ENCODE results near the gene PCDH7.
A peak's percentile ranks its signal among the peaks of the same experiment; 100 is the strongest.

PCDH7 gene

DNA sequence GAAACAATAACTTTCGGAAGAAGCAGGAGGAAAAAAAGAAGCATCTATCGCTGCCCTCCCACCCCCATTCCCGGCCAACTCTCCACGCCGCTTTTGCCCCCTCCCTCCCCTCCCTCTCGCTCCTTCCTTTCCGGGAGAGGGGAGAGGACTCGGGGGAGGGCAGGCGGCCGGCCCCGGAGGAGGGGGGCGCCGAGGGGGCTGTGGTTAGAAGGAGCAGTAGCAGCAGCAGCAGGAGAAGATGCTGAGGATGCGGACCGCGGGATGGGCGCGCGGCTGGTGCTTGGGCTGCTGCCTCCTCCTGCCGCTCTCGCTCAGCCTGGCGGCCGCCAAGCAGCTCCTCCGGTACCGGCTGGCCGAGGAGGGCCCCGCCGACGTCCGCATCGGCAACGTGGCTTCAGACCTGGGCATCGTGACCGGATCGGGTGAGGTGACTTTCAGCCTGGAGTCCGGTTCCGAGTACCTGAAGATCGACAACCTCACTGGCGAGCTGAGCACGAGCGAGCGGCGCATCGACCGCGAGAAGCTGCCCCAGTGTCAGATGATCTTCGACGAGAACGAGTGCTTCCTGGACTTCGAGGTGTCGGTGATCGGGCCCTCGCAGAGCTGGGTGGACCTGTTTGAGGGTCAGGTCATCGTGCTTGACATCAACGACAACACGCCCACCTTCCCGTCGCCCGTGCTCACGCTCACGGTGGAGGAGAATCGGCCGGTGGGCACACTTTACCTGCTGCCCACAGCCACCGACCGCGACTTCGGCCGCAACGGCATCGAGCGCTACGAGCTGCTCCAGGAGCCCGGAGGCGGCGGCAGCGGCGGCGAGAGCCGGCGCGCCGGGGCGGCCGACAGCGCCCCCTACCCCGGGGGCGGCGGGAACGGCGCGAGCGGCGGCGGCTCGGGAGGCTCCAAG, 1.3 kb downstream of the PCDH7 start:
- H3K4me3 Mint-ChIP-seq, result peak overlapping the region; percentile 6 to 62
- H3K9me3 Mint-ChIP-seq, result peaks cover 0 to 2% of the 10 kb centered on the region in 2 donors
- no peak overlapping the region for H3K27ac Mint-ChIP-seq
- DNase-seq (no peak), ATAC-seq (replicated peaks) (no peak)
- H3K4me1 Mint-ChIP-seq (ENCODE audit: low read depth in 2 of 2), result peaks cover 6 to 9% of the 10 kb centered on the region in 2 donors
- H3K36me3 Mint-ChIP-seq (ENCODE audit: insufficient read depth), result peaks cover 3% of the 10 kb centered on the region
- H3K27me3 Mint-ChIP-seq, result peaks cover 27 to 54% of the 10 kb centered on the region in 2 donors

DNA sequence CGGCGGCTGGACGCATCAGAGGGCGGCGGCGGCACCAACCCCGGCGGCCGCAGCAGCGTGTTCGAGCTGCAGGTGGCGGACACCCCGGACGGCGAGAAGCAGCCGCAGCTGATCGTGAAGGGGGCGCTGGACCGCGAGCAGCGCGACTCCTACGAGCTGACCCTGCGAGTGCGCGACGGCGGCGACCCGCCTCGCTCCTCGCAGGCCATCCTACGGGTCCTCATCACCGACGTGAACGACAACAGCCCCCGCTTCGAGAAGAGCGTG, 1.9 kb downstream of the PCDH7 start:
- H3K27me3 Mint-ChIP-seq, result peaks cover 27 to 53% of the 10 kb centered on the region in 2 donors
- no peak for ATAC-seq (replicated peaks)
- peaks cover 5 to 9% of the 10 kb centered on the region in 2 donors for H3K4me1 Mint-ChIP-seq (ENCODE audit: low read depth in 2 of 2)
- H3K4me3 Mint-ChIP-seq, result no peak overlapping the region
- peaks cover 0 to 2% of the 10 kb centered on the region in 2 donors for H3K9me3 Mint-ChIP-seq
- H3K27ac Mint-ChIP-seq, result no peak overlapping the region
- H3K36me3 Mint-ChIP-seq (ENCODE audit: insufficient read depth), result peaks cover 3% of the 10 kb centered on the region
- no peak for DNase-seq

DNA sequence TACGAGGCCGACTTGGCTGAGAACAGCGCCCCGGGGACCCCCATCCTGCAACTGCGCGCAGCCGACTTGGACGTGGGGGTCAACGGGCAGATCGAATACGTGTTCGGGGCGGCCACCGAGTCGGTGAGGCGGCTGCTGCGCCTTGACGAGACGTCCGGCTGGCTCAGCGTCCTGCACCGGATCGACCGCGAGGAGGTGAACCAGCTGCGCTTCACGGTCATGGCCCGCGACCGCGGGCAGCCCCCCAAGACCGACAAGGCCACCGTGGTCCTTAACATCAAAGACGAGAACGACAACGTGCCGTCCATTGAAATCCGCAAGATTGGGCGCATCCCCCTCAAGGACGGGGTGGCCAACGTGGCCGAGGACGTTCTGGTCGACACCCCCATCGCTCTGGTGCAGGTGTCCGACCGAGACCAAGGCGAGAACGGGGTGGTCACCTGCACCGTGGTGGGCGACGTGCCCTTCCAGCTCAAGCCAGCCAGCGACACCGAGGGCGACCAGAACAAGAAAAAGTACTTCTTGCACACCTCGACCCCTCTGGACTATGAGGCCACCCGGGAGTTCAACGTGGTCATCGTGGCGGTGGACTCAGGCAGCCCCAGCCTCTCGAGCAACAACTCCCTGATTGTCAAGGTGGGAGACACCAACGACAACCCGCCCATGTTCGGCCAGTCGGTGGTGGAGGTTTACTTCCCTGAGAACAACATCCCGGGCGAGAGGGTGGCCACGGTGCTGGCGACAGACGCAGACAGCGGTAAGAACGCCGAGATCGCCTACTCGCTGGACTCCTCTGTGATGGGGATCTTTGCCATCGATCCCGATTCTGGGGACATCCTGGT, 2.4 kb downstream of the PCDH7 start:
- no peak overlapping the region for H3K27ac Mint-ChIP-seq
- peaks cover 22 to 47% of the 10 kb centered on the region in 2 donors for H3K27me3 Mint-ChIP-seq
- H3K9me3 Mint-ChIP-seq, result peaks cover 0 to under 1% of the 10 kb centered on the region in 2 donors
- peaks cover 3% of the 10 kb centered on the region for H3K36me3 Mint-ChIP-seq (ENCODE audit: insufficient read depth)
- no peak for DNase-seq
- ATAC-seq (replicated peaks), result no peak
- peaks cover 5% of the 10 kb centered on the region in 2 donors for H3K4me1 Mint-ChIP-seq (ENCODE audit: low read depth in 2 of 2)
- no peak overlapping the region for H3K4me3 Mint-ChIP-seq

DNA sequence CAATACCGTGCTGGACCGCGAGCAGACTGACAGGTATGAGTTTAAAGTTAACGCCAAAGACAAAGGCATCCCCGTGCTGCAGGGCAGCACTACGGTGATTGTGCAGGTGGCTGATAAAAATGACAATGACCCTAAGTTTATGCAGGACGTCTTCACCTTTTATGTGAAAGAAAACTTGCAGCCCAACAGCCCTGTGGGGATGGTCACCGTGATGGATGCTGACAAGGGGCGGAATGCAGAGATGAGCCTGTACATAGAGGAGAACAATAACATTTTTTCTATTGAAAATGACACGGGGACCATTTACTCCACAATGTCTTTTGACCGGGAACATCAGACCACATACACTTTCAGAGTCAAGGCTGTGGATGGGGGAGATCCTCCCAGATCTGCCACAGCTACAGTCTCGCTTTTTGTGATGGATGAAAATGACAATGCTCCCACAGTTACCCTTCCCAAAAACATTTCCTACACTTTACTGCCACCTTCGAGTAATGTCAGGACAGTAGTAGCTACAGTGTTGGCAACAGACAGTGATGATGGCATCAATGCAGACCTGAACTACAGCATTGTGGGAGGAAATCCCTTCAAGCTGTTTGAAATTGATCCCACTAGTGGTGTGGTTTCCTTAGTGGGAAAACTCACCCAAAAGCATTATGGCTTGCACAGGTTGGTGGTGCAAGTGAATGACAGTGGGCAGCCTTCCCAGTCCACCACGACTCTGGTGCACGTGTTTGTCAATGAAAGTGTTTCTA, 3.2 kb downstream of the PCDH7 start:
- peaks cover 3% of the 10 kb centered on the region for H3K36me3 Mint-ChIP-seq (ENCODE audit: insufficient read depth)
- no peak overlapping the region for H3K27ac Mint-ChIP-seq
- ATAC-seq (replicated peaks), result no peak
- DNase-seq, result no peak
- peaks cover 5% of the 10 kb centered on the region in 2 donors for H3K4me1 Mint-ChIP-seq (ENCODE audit: low read depth in 2 of 2)
- H3K4me3 Mint-ChIP-seq, result no peak overlapping the region
- H3K9me3 Mint-ChIP-seq, result no peaks in the 10 kb centered on the region
- H3K27me3 Mint-ChIP-seq, result peaks cover 17 to 39% of the 10 kb centered on the region in 2 donors

DNA sequence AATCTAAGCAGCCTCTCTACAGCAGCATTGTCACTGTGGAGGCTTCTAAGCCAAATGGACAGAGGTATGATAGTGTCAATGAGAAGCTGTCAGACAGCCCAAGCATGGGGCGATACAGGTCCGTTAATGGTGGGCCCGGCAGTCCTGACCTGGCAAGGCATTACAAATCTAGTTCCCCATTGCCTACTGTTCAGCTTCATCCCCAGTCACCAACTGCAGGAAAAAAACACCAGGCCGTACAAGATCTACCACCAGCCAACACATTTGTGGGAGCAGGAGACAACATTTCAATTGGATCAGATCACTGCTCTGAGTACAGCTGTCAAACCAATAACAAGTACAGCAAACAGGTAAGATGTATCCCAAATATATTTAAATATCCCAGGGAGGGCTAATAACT, 4.1 kb downstream of the PCDH7 start:
- no peak overlapping the region for H3K27ac Mint-ChIP-seq
- ATAC-seq (replicated peaks) (no peak), DNase-seq (no peak)
- peaks cover 0 to 3% of the 10 kb centered on the region in 2 donors for H3K4me1 Mint-ChIP-seq (ENCODE audit: low read depth in 2 of 2)
- peaks cover 3% of the 10 kb centered on the region for H3K36me3 Mint-ChIP-seq (ENCODE audit: insufficient read depth)
- peaks cover 8 to 30% of the 10 kb centered on the region in 2 donors for H3K27me3 Mint-ChIP-seq
- no peak overlapping the region for H3K4me3 Mint-ChIP-seq
- no peaks in the 10 kb centered on the region for H3K9me3 Mint-ChIP-seq

DNA sequence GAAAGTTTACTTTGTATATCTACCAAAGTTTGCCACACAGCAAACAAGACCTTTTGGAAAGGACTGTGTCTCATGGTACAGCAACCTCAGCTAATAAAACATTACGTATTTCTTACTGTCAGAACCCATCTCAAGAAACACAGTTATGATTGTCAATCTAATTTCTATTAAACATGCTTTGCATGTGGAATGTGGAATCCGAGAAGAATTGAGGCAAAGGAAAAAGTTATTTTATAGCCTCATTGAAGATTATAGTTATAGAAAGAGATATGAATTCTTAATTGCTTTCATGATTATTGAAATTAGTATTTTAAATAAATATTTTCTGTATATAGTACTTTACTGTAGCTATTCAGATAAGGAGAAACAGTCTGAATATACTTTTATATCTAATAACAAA, 5.4 kb downstream of the PCDH7 start:
- DNase-seq (no peak), ATAC-seq (replicated peaks) (no peak)
- peaks cover 0 to 2% of the 10 kb centered on the region in 2 donors for H3K4me1 Mint-ChIP-seq (ENCODE audit: low read depth in 2 of 2)

DNA sequence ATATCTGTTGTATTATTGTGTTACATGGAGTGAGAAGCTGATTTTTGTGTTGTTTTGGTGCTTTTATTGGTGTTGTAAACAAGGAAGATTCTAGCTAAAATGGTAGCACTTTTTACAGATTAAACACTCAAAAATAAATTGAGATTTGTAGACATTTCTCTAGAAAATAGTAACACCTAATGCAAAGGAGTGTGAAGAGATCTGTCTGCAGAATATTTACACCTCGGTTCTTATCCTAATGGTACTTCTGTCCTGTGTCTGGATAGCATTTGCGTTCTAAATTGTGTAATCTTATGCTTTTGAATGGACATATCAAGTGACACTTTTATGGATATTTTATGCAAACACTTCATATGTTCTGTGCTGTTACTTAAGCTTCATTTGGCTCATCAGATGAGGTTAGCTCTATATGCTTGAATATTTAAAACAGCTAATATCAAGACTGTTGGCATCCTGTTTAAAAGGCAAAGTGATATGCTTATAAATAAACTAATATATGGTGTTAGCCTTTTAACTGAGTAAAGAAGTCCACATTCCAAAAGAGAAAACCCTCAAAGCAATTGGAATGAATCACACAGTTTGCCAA, 6.0 kb downstream of the PCDH7 start:
- no peaks in the 10 kb centered on the region for H3K36me3 Mint-ChIP-seq (ENCODE audit: insufficient read depth)
- H3K27me3 Mint-ChIP-seq, result peaks cover 0 to 12% of the 10 kb centered on the region in 2 donors
- no peaks in the 10 kb centered on the region for H3K9me3 Mint-ChIP-seq
- no peak for DNase-seq
- H3K4me1 Mint-ChIP-seq (ENCODE audit: low read depth in 2 of 2), result no peaks in the 10 kb centered on the region
- ATAC-seq (replicated peaks), result no peak
- no peak overlapping the region for H3K4me3 Mint-ChIP-seq
- H3K27ac Mint-ChIP-seq, result no peak overlapping the region

More for the DNA sequence above, 5.4 kb downstream of the PCDH7 start:
- Mint-ChIP-seq H3K9me3 (no peaks in the 10 kb centered on the region), H3K27me3 (peaks cover 5 to 17% of the 10 kb centered on the region in 2 donors), H3K4me3 (no peak overlapping the region), H3K27ac (no peak overlapping the region), H3K36me3 (ENCODE audit: insufficient read depth) (peaks cover 3% of the 10 kb centered on the region)

DNA sequence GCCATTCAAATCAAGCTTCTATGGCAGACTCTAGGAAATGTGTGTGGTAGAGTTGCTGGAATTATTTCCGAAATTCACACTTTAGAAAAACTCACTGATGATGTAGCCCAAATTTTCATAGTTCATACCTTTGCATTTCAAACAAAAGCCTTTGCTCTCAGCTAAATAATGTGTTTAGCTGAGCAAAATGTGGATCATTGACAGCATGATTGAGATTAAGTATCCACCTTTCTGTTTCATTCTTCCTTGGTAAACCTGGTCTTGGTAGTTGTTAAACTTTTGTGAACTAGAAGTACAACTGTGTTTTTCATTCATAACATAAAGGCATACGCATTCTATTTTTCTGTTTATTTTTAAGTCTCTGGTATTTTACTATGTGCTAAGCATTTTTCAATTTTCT, 7.2 kb downstream of the PCDH7 start:
- ATAC-seq (replicated peaks) (no peak), DNase-seq (no peak)
- Mint-ChIP-seq H3K36me3 (ENCODE audit: insufficient read depth) (no peaks in the 10 kb centered on the region), H3K4me3 (no peak overlapping the region), H3K27me3 (peaks cover 0 to 12% of the 10 kb centered on the region in 2 donors), H3K27ac (no peak overlapping the region), H3K4me1 (ENCODE audit: low read depth in 2 of 2) (no peaks in the 10 kb centered on the region), H3K9me3 (no peaks in the 10 kb centered on the region)

DNA sequence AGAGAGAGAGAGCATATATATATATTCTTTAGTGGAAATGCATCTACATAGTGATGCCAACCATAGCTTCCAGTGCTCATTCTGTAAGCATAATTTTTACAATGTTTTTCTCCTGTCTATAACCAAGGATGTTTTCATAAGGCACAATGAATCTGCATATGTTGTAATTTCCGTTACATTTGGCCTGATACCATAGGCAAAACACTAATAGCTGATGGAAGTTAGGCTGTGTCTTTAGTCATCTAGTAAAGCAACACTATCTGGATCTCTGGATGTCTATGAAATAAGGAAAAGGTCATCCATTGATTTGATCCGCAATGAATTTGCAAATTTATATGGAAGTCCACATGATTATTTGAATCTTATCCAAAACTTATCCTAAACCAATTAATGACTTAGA, 8.1 kb downstream of the PCDH7 start:
- DNase-seq (no peak), ATAC-seq (replicated peaks) (no peak)
- peaks cover 0 to 7% of the 10 kb centered on the region in 2 donors for H3K27me3 Mint-ChIP-seq
- H3K9me3 Mint-ChIP-seq, result no peaks in the 10 kb centered on the region
- H3K36me3 Mint-ChIP-seq (ENCODE audit: insufficient read depth), result no peaks in the 10 kb centered on the region
- H3K4me1 Mint-ChIP-seq (ENCODE audit: low read depth in 2 of 2), result no peaks in the 10 kb centered on the region
- H3K27ac Mint-ChIP-seq, result no peak overlapping the region
- no peak overlapping the region for H3K4me3 Mint-ChIP-seq

DNA sequence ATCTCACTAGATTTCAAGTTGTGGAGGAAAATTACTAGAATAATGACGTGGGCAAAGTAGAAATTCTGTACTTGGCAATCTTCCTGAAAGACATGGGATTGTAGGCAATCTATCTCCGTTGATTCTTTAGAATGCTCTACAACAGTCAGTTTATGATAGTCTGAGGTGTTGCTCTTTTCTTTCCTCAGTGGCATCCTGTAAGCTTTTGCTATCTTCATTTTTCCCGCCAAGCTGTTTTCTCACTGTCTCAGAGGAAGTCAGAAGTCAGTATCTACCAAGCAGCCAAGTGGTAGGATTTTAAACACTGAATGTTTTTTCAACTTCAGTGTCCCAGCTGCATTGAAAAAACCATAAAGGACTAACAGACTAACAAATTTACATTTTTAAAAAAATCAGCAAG, 23.7 kb downstream of the PCDH7 start:
- DNase-seq (no peak), ATAC-seq (replicated peaks) (no peak)
- Mint-ChIP-seq H3K27ac (no peak overlapping the region), H3K4me1 (ENCODE audit: low read depth in 2 of 2) (no peaks in the 10 kb centered on the region), H3K9me3 (peaks cover 0 to 7% of the 10 kb centered on the region in 2 donors), H3K4me3 (no peak overlapping the region), H3K27me3 (no peaks in the 10 kb centered on the region), H3K36me3 (ENCODE audit: insufficient read depth) (no peaks in the 10 kb centered on the region)

DNA sequence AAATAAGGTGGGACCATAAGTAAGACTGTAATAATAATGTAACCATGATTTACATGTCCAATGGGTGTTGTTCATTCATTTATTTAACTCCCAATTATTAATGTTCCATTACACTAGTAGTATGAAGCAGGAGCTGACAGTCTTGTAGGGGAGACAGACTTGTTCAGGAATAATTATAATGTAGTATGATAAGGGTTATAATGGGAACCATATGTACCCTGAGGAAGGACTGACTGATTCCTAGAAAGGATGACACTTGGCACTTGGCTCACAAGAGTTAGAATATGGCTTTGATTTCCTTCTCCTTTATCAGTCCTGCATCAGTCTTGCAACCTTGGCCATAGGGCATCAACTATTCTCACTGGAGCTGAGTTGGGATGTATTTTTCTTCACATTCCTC, 24.2 kb downstream of the PCDH7 start:
- Mint-ChIP-seq H3K4me1 (ENCODE audit: low read depth in 2 of 2) (no peaks in the 10 kb centered on the region), H3K36me3 (ENCODE audit: insufficient read depth) (no peaks in the 10 kb centered on the region), H3K9me3 (peaks cover 0 to 7% of the 10 kb centered on the region in 2 donors), H3K27me3 (no peaks in the 10 kb centered on the region), H3K4me3 (no peak overlapping the region), H3K27ac (no peak overlapping the region)
- ATAC-seq (replicated peaks), result no peak
- no peak for DNase-seq

DNA sequence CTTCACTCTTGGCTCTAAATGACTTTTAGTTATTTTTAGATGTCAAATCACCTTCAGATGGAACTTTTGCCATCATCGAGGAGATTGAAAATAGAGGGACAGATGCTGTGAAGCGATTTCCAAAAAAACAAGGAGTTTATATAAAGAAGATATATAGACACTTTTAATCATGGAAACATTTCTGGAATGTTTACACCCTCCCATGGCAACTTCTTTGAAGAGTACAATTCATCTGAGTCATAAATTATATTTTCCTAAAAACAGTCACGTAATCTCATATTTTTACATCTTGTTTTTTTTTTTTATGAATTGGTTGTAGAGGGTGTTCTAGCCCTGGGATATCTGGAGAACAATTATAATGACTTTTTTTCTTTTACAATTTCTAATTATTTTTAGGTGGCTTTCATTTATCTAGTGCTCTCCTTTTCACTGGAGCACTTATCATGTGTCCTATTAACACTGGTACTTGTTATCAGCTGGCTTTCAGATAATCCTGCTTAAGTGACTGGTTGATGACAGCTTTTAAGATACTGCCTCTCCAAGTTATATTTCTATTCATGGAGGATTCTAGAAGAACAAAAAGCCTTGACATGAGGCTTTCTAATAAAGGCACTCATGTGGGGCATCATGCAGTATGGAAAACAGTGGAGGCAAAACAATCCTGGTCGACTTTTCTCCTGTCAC, 24.9 kb downstream of the PCDH7 start:
- H3K4me3 Mint-ChIP-seq, result no peak overlapping the region
- H3K27me3 Mint-ChIP-seq, result no peaks in the 10 kb centered on the region
- no peak for DNase-seq
- peaks cover 1 to 7% of the 10 kb centered on the region in 2 donors for H3K9me3 Mint-ChIP-seq
- no peaks in the 10 kb centered on the region for H3K4me1 Mint-ChIP-seq (ENCODE audit: low read depth in 2 of 2)
- no peaks in the 10 kb centered on the region for H3K36me3 Mint-ChIP-seq (ENCODE audit: insufficient read depth)
- no peak for ATAC-seq (replicated peaks)
- no peak overlapping the region for H3K27ac Mint-ChIP-seq
